ENCODE results near the gene TNS2. TPM values are rescaled to one million over a fixed set of nuclear protein-coding genes. Genes with fewer than 3 reads are reported as not detected.

Gene TNS2
- total and polyA plus RNA-seq, 9 of the 15 experiments (the other 6 are each of a cell fraction or from before 2014, with no cell fraction given) = 0.28 to 3.1 (median 1.2) TPM; not detected in 1

DNA sequence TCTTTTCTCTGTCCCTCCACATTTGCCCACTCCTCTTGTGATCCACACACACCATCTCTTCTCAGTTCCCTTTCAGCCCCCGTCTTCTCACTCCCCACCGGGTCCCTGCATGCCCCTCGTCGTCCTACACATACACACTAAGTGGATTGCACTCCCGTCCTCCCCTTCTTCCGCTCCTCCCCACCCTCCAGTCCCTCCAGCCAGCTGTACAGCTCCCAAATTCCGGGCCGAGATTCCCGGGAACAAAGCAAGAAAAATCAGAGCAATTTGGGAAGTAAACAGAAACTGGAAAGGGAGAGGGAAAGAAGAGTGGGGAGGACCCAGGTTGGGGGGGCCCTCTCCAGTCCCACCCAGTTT lies 47.3 kb downstream of the TNS2 start:
- Histone ChIP-seq H4K20me1 (replicated peaks; ENCODE audit: control insufficient read depth, insufficient read depth, low read length) (no peaks in the 10 kb centered on the region), H3K9ac (ENCODE audit: insufficient read depth in 1 of 2, low read depth in 2 of 2, low read length in 2 of 2) (peak overlapping the region; percentile 56 to 86; a peak in 3 of 4 replicates), H3K4me3 (peak overlapping the region; percentile 44), H3K36me3 (ENCODE audit: control insufficient read depth, insufficient read depth, low read length) (no peaks in the 10 kb centered on the region), H3K4me2 (ENCODE audit: insufficient read depth, low read length) (peak overlapping the region; percentile 76; the same call in 1 of the 2 replicates), H3K4me1 (replicated peaks in 1 of 2; ENCODE audit: control insufficient read depth in 2 of 2, insufficient read depth in 2 of 2, low read length in 2 of 2) (peaks cover 33 to 35% of the 10 kb centered on the region in 2 experiments), H3K27ac (ENCODE audit: extremely low read depth, low read depth, low read length) (no peak overlapping the region), H3K27me3 (ENCODE audit: control insufficient read depth in 2 of 2, insufficient read depth in 2 of 2, low read length in 2 of 2) (no peaks in the 10 kb centered on the region), H2AFZ (ENCODE audit: low read depth, low read length) (peak overlapping the region; percentile 98), H3K9me1 (ENCODE audit: control insufficient read depth, insufficient read depth, low read length) (peaks cover 6% of the 10 kb centered on the region), H3K9me3 (replicated peaks; ENCODE audit: control insufficient read depth, insufficient read depth, low read depth, low read length) (no peaks in the 10 kb centered on the region), H3K79me2 (ENCODE audit: control insufficient read depth, insufficient read depth, low read length) (no peaks in the 10 kb centered on the region)
- no peak for ATAC-seq
- CTCF ChIA-PET (ENCODE audit: low intra/inter-chr PET ratio) = interaction anchor here (0.7 to 2.9 kb wide), 2 partner anchors 31 to 50 kb away, joined by 4 to 49 read pairs; no protein-coding TSS in a partner anchor
- no peak for FAIRE-seq
- TF ChIP-seq RBM25 (IDR thresholded peaks at IDR 0.05; ENCODE audit: low read depth, low read length, severe bottlenecking) (no peak), ZNF143 (CRISPR knock-in tag; IDR thresholded peaks at IDR 0.05) (no peak), ZNF551 (CRISPR knock-in tag; IDR thresholded peaks at IDR 0.05) (no peak), SOX6 (IDR thresholded peaks at IDR 0.05) (no peak), SMARCB1 (IDR thresholded peaks at IDR 0.05; ENCODE audit: insufficient read length, low read depth) (no peak)
- intact Hi-C loops (cut with micrococcal nuclease) (no loop called here), in situ Hi-C loops (cut with MboI) (no loop called here)
- no TSS peak for BruUV-seq (replicated peaks)
- POLR2A ChIA-PET = interaction anchor here (0.6 kb wide), 1 partner anchor 223 kb away, joined by 3 read pairs; no protein-coding TSS in a partner anchor
- no peak for DNase-seq (ENCODE audit: extremely low read depth in 1 of 4, low spot score in 3 of 4)
- WGBS (ENCODE audit: insufficient coverage, low coverage, missing lambda C conversion rate) = 17% methylated on average over 9 of the region's 9 CpGs
